Kasumi-1 (cell line): Measurements from ENCODE around the gene CSPG5.

Experiments
- DNase-seq, 2 experiments: peaks; one replicate each; lab custom pipeline; 2025; lab: John Stamatoyannopoulos, UW

CSPG5 gene

GRCh38 chr3:47586746-47587145 is 8.1 kb upstream of the CSPG5 start:
- no peak for DNase-seq

GRCh38 chr3:47583320-47584075 is 4.8 kb upstream of the CSPG5 start:
- no peak for DNase-seq

- DNase-seq, result no peak
These were observed 3.2 kb upstream of the CSPG5 start for GRCh38 chr3:47581835-47582234.

GRCh38 chr3:47581422-47581821 is 2.8 kb upstream of the CSPG5 start:
- no peak for DNase-seq

GRCh38 chr3:47580481-47580880 is 1.8 kb upstream of the CSPG5 start:
- DNase-seq, result no peak

- DNase-seq, result no peak
These were observed 1.2 kb upstream of the CSPG5 start for GRCh38 chr3:47579875-47580274.

GRCh38 chr3:47578119-47578632 is 489 bp downstream of the CSPG5 start:
- peak in 1 of 2 experiments; percentile 31 for DNase-seq

- DNase-seq, result no peak
These were observed 1.0 kb downstream of the CSPG5 start for GRCh38 chr3:47577583-47578118.

GRCh38 chr3:47573190-47574172 is 5.2 kb downstream of the CSPG5 start:
- no peak for DNase-seq

- no peak for DNase-seq
These were observed 7.1 kb downstream of the CSPG5 start for GRCh38 chr3:47571391-47572175.

GRCh38 chr3:47568901-47569300 is 9.8 kb downstream of the CSPG5 start:
- no peak for DNase-seq

- DNase-seq, result no peak
These were observed 11.5 kb downstream of the CSPG5 start for GRCh38 chr3:47567149-47567548.

GRCh38 chr3:47566667-47567066 is 12.0 kb downstream of the CSPG5 start:
- DNase-seq, result no peak

GRCh38 chr3:47565734-47566550 is 12.7 kb downstream of the CSPG5 start:
- DNase-seq, result no peak

GRCh38 chr3:47556351-47556750 is 22.3 kb downstream of the CSPG5 start:
- no peak for DNase-seq

- no peak for DNase-seq
These were observed 24.3 kb downstream of the CSPG5 start for GRCh38 chr3:47554335-47554734.

- no peak for DNase-seq
These were observed 25.3 kb downstream of the CSPG5 start for GRCh38 chr3:47553407-47553806.

GRCh38 chr3:47542471-47543173 is 36.0 kb downstream of the CSPG5 start:
- DNase-seq, result no peak

GRCh38 chr3:47541583-47542108 is 37.0 kb downstream of the CSPG5 start:
- DNase-seq, result no peak

GRCh38 chr3:47540281-47540680 is 38.4 kb downstream of the CSPG5 start:
- DNase-seq, result no peak
